Muscle layer of colon (tissue), 2 donors: ENCODE results near the gene CGN.
"Not testable (repeated sequence)": the region's sequence is repeated elsewhere in the genome, so short reads cannot be mapped to it uniquely, and the experiment has no call there.

Experiments
- H3K27ac ChIP-seq: one replicate; pipeline ENCODE4 v1.7.0; 2013; ENCODE audit warnings: low read depth, mild to moderate bottlenecking, low read length, moderate library complexity
- H3K27me3 ChIP-seq, 2 donors: one replicate each; pipeline ENCODE4 v1.7.0; 2013; ENCODE audit warnings: low read length in 2 of 2, mild to moderate bottlenecking in 2 of 2; ENCODE audit not compliant: insufficient read depth in 2 of 2, control insufficient read depth in 1 of 2
- H3K36me3 ChIP-seq: one replicate; pipeline ENCODE4 v1.7.0; 2013; ENCODE audit warnings: mild to moderate bottlenecking, low read length; ENCODE audit not compliant: insufficient read depth
- H3K4me1 ChIP-seq: one replicate; pipeline ENCODE4 v1.7.0; 2013; ENCODE audit warnings: mild to moderate bottlenecking, low read length; ENCODE audit not compliant: insufficient read depth
- H3K4me3 ChIP-seq, 2 donors: one replicate each; pipeline ENCODE4 v1.7.0; 2013; ENCODE audit warnings: low read length in 2 of 2, low read depth in 1 of 2, mild to moderate bottlenecking in 1 of 2, moderate library complexity in 1 of 2
- H3K9ac ChIP-seq: one replicate; pipeline ENCODE4 v1.7.0; 2013; ENCODE audit warnings: low read length
- H3K9me3 ChIP-seq: one replicate; pipeline ENCODE4 v1.7.0; 2013; ENCODE audit warnings: mild to moderate bottlenecking, low read length
- donor health status: abdominal sarcoma.
- donor health status: Adenocarcinoma of cecum.

Gene CGN

DNA sequence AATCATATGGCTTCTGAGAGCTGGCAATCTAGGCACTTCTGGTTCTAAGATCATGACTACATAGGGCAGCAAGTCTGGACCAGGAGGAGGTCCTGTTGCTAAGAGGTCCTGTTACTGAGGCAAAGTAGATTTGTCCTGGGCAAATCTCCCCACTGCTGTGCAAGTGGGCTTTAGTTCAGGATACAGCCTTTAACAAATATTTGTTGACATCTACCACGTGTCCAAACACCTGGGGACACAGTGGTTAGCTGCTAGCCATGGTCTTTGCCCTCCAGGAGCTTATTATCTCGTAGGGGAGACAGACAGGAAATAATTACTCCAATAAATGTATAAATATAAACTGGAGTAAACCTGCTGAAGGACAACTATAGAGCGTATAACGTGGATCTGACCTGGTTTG lies 3.2 kb downstream of the CGN start:
- no peaks in the 10 kb centered on the region for H3K27me3 ChIP-seq
- no peak overlapping the region for H3K27ac ChIP-seq
- H3K9ac ChIP-seq = no peak overlapping the region
- no peaks in the 10 kb centered on the region for H3K36me3 ChIP-seq
- peaks cover 18% of the 10 kb centered on the region for H3K4me1 ChIP-seq
- no peaks in the 10 kb centered on the region for H3K9me3 ChIP-seq
- no peak overlapping the region for H3K4me3 ChIP-seq

DNA sequence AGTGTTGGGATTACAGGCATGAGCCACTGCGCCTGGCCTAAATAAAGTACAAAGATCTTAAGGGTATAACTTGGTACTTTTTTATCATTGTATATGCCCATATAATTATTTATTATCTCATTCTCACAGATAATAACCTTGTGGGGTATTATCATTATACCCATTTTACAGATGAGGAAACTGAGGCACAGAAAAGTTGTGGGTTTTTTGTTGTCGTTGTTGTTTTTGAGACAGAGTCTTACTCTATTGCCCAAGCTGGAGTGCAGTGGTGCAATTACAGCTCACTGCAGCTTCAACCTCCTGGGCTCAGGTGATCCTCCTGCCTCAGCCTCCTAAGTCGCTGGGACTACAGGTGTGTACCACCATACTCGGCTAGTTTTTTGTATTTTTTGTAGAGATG lies 4.1 kb downstream of the CGN start:
- Histone ChIP-seq H3K27ac (no peak overlapping the region), H3K27me3 (no peaks in the 10 kb centered on the region), H3K4me3 (no peak overlapping the region), H3K9me3 (no peaks in the 10 kb centered on the region), H3K36me3 (no peaks in the 10 kb centered on the region), H3K4me1 (peaks cover 17% of the 10 kb centered on the region), H3K9ac (no peak overlapping the region)

DNA sequence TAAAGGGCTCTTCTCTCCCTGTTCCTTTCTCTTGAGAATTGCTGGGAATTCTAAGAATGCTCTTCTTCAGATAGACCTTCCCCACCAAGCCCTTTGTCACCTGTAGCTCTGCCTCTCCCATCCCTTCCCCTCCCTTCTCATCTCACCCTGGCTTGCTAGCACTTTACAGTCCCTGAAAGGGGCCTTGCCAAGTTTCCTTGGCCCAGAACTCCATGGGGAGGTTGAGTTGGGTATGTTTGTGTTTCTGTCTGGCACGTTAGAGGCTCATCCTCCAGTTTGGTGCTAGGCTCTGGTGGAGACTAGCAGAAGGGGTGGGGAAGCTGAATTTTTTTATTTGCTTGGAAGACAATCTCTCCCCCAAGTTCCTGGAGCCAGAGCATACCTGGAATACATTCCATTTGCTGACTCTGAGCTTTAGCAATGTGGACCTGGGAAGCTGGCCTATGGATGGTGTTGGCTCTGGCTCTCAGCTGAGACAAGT lies 4.9 kb downstream of the CGN start:
- Histone ChIP-seq H3K4me3 (no peak overlapping the region), H3K27me3 (no peaks in the 10 kb centered on the region), H3K9ac (no peak overlapping the region), H3K36me3 (no peaks in the 10 kb centered on the region), H3K27ac (no peak overlapping the region), H3K9me3 (no peaks in the 10 kb centered on the region), H3K4me1 (peaks cover 13% of the 10 kb centered on the region)

DNA sequence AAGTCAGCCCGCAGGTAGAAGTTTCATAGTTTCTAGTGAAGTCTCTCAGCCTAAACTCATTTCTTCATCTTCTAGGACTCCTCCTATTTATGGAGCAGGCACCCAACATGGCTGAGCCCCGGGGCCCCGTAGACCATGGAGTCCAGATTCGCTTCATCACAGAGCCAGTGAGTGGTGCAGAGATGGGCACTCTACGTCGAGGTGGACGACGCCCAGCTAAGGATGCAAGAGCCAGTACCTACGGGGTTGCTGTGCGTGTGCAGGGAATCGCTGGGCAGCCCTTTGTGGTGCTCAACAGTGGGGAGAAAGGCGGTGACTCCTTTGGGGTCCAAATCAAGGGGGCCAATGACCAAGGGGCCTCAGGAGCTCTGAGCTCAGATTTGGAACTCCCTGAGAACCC lies 7.2 kb downstream of the CGN start:
- no peak overlapping the region for H3K9ac ChIP-seq
- no peaks in the 10 kb centered on the region for H3K9me3 ChIP-seq
- H3K36me3 ChIP-seq = no peaks in the 10 kb centered on the region
- H3K27ac ChIP-seq = no peak overlapping the region
- H3K4me3 ChIP-seq = no peak overlapping the region
- H3K4me1 ChIP-seq = no peaks in the 10 kb centered on the region
- no peaks in the 10 kb centered on the region for H3K27me3 ChIP-seq

DNA sequence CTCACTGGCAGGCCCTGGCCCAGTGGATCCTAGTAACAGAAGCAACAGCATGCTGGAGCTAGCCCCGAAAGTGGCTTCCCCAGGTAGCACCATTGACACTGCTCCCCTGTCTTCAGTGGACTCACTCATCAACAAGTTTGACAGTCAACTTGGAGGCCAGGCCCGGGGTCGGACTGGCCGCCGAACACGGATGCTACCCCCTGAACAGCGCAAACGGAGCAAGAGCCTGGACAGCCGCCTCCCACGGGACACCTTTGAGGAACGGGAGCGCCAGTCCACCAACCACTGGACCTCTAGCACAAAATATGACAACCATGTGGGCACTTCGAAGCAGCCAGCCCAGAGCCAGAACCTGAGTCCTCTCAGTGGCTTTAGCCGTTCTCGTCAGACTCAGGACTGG lies 7.7 kb downstream of the CGN start:
- Histone ChIP-seq H3K4me1 (no peaks in the 10 kb centered on the region), H3K36me3 (no peaks in the 10 kb centered on the region), H3K9ac (no peak overlapping the region), H3K27me3 (no peaks in the 10 kb centered on the region), H3K9me3 (no peaks in the 10 kb centered on the region), H3K27ac (no peak overlapping the region), H3K4me3 (no peak overlapping the region)

DNA sequence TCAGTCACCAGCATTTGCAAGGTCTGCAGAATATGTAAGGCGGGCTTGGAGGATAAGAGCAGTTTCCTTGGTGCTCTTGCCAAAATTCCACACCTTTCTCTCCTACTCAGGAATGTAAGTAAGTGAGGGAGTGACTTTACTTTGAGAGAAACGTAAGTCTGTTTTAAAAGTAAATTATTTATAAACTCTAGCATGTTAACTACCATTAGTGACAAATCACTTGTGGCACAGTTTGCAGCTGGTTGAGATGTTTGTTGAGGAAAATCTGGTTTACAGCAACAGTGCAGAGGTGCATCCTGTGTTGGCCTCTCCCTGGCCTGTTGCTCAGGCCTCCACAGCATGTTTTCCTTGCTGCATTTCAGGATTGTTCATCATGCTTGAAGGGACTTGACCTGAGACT lies 8.5 kb downstream of the CGN start:
- Histone ChIP-seq H3K36me3 (no peaks in the 10 kb centered on the region), H3K9me3 (no peaks in the 10 kb centered on the region), H3K27ac (no peak overlapping the region), H3K9ac (no peak overlapping the region), H3K4me3 (no peak overlapping the region), H3K4me1 (no peaks in the 10 kb centered on the region), H3K27me3 (no peaks in the 10 kb centered on the region)

DNA sequence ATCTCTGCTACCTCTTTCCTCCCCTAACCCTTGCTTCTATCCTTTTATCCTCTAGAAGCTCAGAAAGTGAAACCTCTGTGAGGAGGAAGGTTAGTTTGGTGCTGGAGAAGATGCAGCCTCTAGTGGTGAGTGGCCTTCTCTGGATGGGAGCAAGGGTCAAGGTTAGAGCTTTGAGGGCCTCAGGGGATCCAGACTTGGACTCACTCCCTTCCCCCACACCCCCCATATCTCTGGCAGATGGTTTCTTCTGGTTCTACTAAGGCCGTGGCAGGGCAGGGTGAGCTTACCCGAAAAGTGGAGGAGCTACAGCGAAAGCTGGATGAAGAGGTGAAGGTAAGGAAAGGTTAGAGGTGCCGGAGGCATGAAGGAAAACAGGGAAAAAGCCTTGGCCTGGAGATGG lies 9.2 kb downstream of the CGN start:
- Histone ChIP-seq H3K4me3 (no peak overlapping the region), H3K27ac (no peak overlapping the region), H3K36me3 (no peaks in the 10 kb centered on the region), H3K9ac (no peak overlapping the region), H3K27me3 (no peaks in the 10 kb centered on the region), H3K9me3 (no peaks in the 10 kb centered on the region), H3K4me1 (no peaks in the 10 kb centered on the region)

DNA sequence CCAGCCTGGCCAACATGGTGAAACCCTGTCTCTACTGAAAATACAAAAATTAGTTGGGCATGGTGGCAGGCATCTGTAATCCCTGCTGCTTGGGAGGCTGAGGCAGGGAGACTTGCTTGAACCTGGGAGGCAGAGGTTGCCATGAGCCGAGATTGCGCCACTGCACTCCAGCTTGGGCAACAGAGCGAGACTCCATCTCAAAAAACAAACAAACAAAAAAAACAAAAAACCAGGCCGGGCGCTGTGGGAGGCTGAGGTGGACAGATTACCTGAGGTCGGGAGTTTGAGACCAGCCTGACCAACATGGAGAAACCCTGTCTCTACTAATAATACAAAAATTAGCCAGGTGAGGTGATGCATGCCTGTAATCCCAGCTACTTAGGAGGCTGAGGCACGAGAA lies 11.2 kb downstream of the CGN start:
- H3K27me3 ChIP-seq, H3K36me3 ChIP-seq, H3K4me3 ChIP-seq, H3K27ac ChIP-seq, H3K4me1 ChIP-seq, H3K9me3 ChIP-seq, H3K9ac ChIP-seq: not testable (repeated sequence)

DNA sequence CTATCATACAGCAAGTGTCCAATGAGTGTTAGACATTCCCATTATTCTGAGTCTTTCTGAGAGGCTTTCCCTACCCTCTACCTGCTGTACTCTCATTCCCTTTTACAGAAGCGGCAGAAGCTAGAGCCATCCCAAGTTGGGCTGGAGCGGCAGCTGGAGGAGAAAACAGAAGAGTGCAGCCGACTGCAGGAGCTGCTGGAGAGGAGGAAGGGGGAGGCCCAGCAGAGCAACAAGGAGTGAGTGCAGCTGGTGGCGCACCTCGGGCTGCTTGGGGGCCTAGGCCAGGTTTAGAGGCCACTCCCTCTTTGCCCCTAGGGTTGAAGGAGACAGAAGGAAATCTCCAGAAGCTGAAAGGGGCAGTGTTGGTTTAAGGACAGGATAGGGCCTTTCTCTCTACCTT lies 12.1 kb downstream of the CGN start:
- H3K27me3 ChIP-seq = no peaks in the 10 kb centered on the region
- H3K9ac ChIP-seq = no peak overlapping the region
- no peaks in the 10 kb centered on the region for H3K9me3 ChIP-seq
- H3K36me3 ChIP-seq = no peaks in the 10 kb centered on the region
- no peak overlapping the region for H3K27ac ChIP-seq
- no peaks in the 10 kb centered on the region for H3K4me1 ChIP-seq
- no peak overlapping the region for H3K4me3 ChIP-seq

DNA sequence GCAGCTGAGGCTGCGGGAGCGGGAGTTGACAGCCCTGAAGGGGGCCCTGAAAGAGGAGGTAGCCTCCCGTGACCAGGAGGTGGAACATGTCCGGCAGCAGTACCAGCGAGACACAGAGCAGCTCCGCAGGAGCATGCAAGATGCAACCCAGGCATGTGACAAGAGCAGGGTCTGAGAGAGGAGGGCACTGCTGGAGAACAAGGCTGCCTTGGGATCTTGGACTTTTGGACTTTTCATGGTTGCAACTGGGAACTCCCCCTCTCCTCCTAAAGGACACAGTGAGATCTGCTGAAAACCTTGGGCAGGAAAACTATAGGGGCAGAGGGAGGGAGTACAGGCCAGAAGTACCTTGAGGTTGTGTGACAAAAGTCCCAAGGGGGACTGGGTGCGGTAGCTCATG lies 13.5 kb downstream of the CGN start:
- Histone ChIP-seq H3K36me3 (no peaks in the 10 kb centered on the region), H3K27ac (no peak overlapping the region)

DNA sequence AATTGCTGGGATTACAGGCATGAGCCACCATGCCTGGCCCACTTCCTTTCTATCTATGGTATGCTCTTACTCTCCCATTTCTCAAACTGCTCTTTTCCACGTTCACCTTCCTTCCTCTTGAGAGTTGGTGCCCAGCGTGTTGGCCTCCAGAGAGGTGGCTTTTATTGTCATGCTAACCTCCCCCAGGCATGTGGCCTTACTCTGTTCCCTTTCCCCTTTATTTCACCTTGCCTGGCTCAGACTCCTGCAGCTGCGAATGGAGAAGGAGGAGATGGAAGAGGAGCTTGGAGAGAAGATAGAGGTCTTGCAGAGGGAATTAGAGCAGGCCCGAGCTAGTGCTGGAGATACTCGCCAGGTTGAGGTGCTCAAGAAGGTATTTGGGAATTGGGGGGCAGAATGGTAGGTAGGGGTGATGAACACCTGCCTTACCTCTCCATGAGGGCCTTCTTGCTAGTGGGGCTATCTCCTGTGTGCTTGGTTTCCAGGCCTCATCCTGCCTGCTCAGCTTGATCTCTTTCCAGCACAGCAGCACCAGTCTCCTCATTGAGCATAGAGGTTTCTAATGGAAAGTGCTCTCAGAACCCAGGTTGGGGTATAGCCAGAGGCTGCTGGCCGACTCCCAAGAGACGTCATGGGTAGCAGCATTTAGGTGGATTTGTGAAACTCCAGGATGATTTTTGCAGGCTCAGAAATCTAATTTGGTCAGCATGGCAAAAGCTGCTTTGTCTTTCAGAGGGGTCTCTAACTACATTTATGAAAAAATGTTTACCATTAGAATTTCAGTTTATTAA lies 15.7 kb downstream of the CGN start:
- Histone ChIP-seq H3K27ac (no peak overlapping the region), H3K27me3 (no peaks in the 10 kb centered on the region), H3K4me1 (no peaks in the 10 kb centered on the region), H3K36me3 (no peaks in the 10 kb centered on the region), H3K9ac (no peak overlapping the region), H3K4me3 (no peak overlapping the region), H3K9me3 (no peaks in the 10 kb centered on the region)

More for the DNA sequence above, 13.5 kb downstream of the CGN start:
- H3K27me3 ChIP-seq = no peaks in the 10 kb centered on the region
- H3K9ac ChIP-seq = no peak overlapping the region
- no peaks in the 10 kb centered on the region for H3K9me3 ChIP-seq
- no peaks in the 10 kb centered on the region for H3K4me1 ChIP-seq
- H3K4me3 ChIP-seq = no peak overlapping the region

DNA sequence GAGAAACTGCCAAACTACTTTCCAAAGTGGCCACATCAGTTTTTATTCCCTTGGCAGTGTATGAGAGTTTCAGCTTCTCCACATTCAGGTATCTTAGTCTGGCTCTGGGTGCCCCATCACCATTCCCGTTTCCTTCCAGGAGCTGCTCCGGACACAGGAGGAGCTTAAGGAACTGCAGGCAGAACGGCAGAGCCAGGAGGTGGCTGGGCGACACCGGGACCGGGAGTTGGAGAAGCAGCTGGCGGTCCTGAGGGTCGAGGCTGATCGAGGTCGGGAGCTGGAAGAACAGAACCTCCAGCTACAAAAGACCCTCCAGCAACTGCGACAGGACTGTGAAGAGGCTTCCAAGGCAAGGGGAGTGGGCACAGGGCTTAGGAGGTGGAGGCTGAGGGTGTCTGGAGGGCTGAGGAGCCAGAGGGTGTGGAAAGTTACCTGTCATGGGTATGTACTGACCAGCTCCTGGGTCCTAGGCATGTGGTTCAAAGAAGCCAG lies 18.1 kb downstream of the CGN start:
- H3K9me3 ChIP-seq = no peaks in the 10 kb centered on the region

More for the DNA sequence above, 18.1 kb downstream of the CGN start:
- Histone ChIP-seq H3K36me3 (no peaks in the 10 kb centered on the region), H3K4me1 (no peaks in the 10 kb centered on the region), H3K27ac (no peak overlapping the region), H3K4me3 (no peak overlapping the region), H3K27me3 (no peaks in the 10 kb centered on the region), H3K9ac (no peak overlapping the region)
